H9 (cell line): ENCODE results near the gene CYSTM1. TPM values are rescaled to one million over a fixed set of nuclear protein-coding genes. Genes with fewer than 3 reads are reported as not detected.

Experiments
- DNase-seq: peaks from one replicate; pipeline ENCODE4 v3.0.0-alpha.2; 2017
- H2AFZ ChIP-seq: one replicate; pipeline ENCODE4 v1.6.1; 2013; ENCODE audit warnings: mild to moderate bottlenecking, low read length, control low read depth, moderate library complexity
- H2AK5ac ChIP-seq: 2 replicates; pipeline ENCODE4 v1.6.1; 2013; ENCODE audit warnings: low read length, control low read depth, mixed read lengths; ENCODE audit not compliant: insufficient read length
- H2BK120ac ChIP-seq: one replicate; pipeline ENCODE4 v1.6.1; 2013; ENCODE audit warnings: low read depth, mild to moderate bottlenecking, low read length, control low read depth, inconsistent platforms; ENCODE audit not compliant: poor library complexity, severe bottlenecking
- H2BK12ac ChIP-seq: 2 replicates; pipeline ENCODE4 v1.6.1; 2013; ENCODE audit warnings: low read length, control low read depth, mixed read lengths, low read depth; ENCODE audit not compliant: insufficient read length
- H2BK15ac ChIP-seq: 2 replicates; pipeline ENCODE4 v1.6.1; 2013; ENCODE audit warnings: low read depth, low read length, control low read depth
- H2BK20ac ChIP-seq: one replicate; pipeline ENCODE4 v1.6.1; 2013; ENCODE audit warnings: low read depth, mild to moderate bottlenecking, low read length, control low read depth, inconsistent platforms; ENCODE audit not compliant: poor library complexity, severe bottlenecking
- H2BK5ac ChIP-seq: 2 replicates; pipeline ENCODE4 v1.6.1; 2013; ENCODE audit warnings: low read length, control low read depth, mixed read lengths; ENCODE audit not compliant: insufficient read length
- H3K14ac ChIP-seq: 2 replicates; pipeline ENCODE4 v1.6.1; 2013; ENCODE audit warnings: low read length, control low read depth; ENCODE audit not compliant: insufficient read depth
- H3K18ac ChIP-seq: 2 replicates; pipeline ENCODE4 v1.6.1; 2013; ENCODE audit warnings: low read depth, mild to moderate bottlenecking, mixed read lengths, low read length, control low read depth; ENCODE audit not compliant: insufficient read length
- H3K23ac ChIP-seq: 2 replicates; pipeline ENCODE4 v1.6.1; 2013; ENCODE audit warnings: low read length, control low read depth, mixed read lengths, low read depth; ENCODE audit not compliant: insufficient read length
- H3K23me2 ChIP-seq: 2 replicates; pipeline ENCODE4 v1.6.1; 2013; ENCODE audit warnings: low read depth, mild to moderate bottlenecking, mixed read lengths, low read length, control low read depth; ENCODE audit not compliant: insufficient read length, poor library complexity, severe bottlenecking
- H3K27ac ChIP-seq: 2 replicates; pipeline ENCODE4 v1.5.1; 2013; ENCODE audit warnings: low read length, control low read depth, mixed read lengths, low read depth; ENCODE audit not compliant: insufficient read length
- H3K27me3 ChIP-seq: 2 replicates; pipeline ENCODE4 v1.6.1; 2013; ENCODE audit warnings: low read length, control low read depth, inconsistent platforms; ENCODE audit not compliant: insufficient read depth
- H3K4ac ChIP-seq: 2 replicates; pipeline ENCODE4 v1.6.1; 2013; ENCODE audit warnings: low read depth, mild to moderate bottlenecking, control low read depth, inconsistent platforms, low read length, moderate library complexity
- H3K4me1 ChIP-seq: 2 replicates; pipeline ENCODE4 v1.6.1; 2013; ENCODE audit warnings: low read length, control low read depth, inconsistent platforms; ENCODE audit not compliant: insufficient read depth
- H3K4me2 ChIP-seq: 2 replicates; pipeline ENCODE4 v1.6.1; 2013; ENCODE audit warnings: low read length, control low read depth, mixed read lengths; ENCODE audit not compliant: insufficient read length, insufficient read depth
- H3K56ac ChIP-seq: 2 replicates; pipeline ENCODE4 v1.6.1; 2013; ENCODE audit warnings: low read depth, mild to moderate bottlenecking, mixed read lengths, low read length, control low read depth; ENCODE audit not compliant: insufficient read length
- H3K79me1 ChIP-seq: 2 replicates; pipeline ENCODE4 v1.6.1; 2013; ENCODE audit warnings: low read depth, mild to moderate bottlenecking, moderate library complexity, low read length, control low read depth, inconsistent platforms; ENCODE audit not compliant: insufficient read depth, poor library complexity, severe bottlenecking
- H3K79me2 ChIP-seq: 2 replicates; pipeline ENCODE4 v1.6.1; 2013; ENCODE audit warnings: low read length, control low read depth, inconsistent platforms; ENCODE audit not compliant: insufficient read depth
- H3K9ac ChIP-seq: 2 replicates; pipeline ENCODE4 v1.6.1; 2013; ENCODE audit warnings: low read length, control low read depth, mixed read lengths; ENCODE audit not compliant: insufficient read length; ENCODE audit errors: extremely low read depth
- H3K9me3 ChIP-seq: one replicate; pipeline ENCODE4 v1.6.1; 2013; ENCODE audit warnings: low read depth, low read length, inconsistent platforms; ENCODE audit not compliant: control insufficient read depth
- H3T11ph ChIP-seq: one replicate; pipeline ENCODE4 v1.6.1; 2013; ENCODE audit warnings: mild to moderate bottlenecking, low read length, control low read depth, inconsistent platforms
- H4K20me1 ChIP-seq: one replicate; pipeline ENCODE4 v1.6.1; 2013; ENCODE audit not compliant: control insufficient read depth, insufficient read length, insufficient read depth
- H4K5ac ChIP-seq: 2 replicates; pipeline ENCODE4 v1.6.1; 2013; ENCODE audit warnings: low read depth, mild to moderate bottlenecking, mixed read lengths, low read length, control low read depth; ENCODE audit not compliant: insufficient read length
- H4K8ac ChIP-seq: replicated peaks from 2 replicates; pipeline ENCODE4 v1.6.1; 2013; ENCODE audit warnings: low read length, control low read depth, mixed read lengths, low read depth; ENCODE audit not compliant: insufficient read length
- H4K91ac ChIP-seq: 2 replicates; pipeline ENCODE4 v1.6.1; 2013; ENCODE audit warnings: low read depth, mild to moderate bottlenecking, moderate library complexity, mixed read lengths, low read length, control low read depth; ENCODE audit not compliant: insufficient read length
- H3K27ac Mint-ChIP-seq, 3 experiments: 2 replicates in 2 of 3; 3 replicates in 1 of 3; pipeline ENCODE4 v1.8.0; 2020 to 2021; ENCODE audit warnings: mixed read lengths in 3 of 3, mild to moderate bottlenecking in 1 of 3, moderate library complexity in 1 of 3
- H3K27me3 Mint-ChIP-seq: 2 replicates; pipeline ENCODE4 v1.8.0; 2021; ENCODE audit warnings: low read depth, mild to moderate bottlenecking, moderate library complexity, mixed read lengths
- H3K36me3 Mint-ChIP-seq, 3 experiments: 2 replicates in 2 of 3; 3 replicates in 1 of 3; pipeline ENCODE4 v1.8.0; 2020 to 2021; ENCODE audit warnings: low read depth in 3 of 3, mixed read lengths in 3 of 3; ENCODE audit not compliant: insufficient read depth in 1 of 3
- H3K4me1 Mint-ChIP-seq, 2 experiments: 2 replicates each; pipeline ENCODE4 v1.8.0; 2020; ENCODE audit warnings: mixed read lengths in 2 of 2
- H3K4me3 Mint-ChIP-seq, 2 experiments: 2 replicates in 1 of 2; 3 replicates in 1 of 2; pipeline ENCODE4 v1.8.0; 2020 to 2021; ENCODE audit warnings: mild to moderate bottlenecking in 2 of 2, mixed read lengths in 2 of 2, moderate library complexity in 1 of 2
- H3K9me3 Mint-ChIP-seq, 2 experiments: 2 replicates in 1 of 2; 3 replicates in 1 of 2; pipeline ENCODE4 v1.8.0; 2020; ENCODE audit warnings: mild to moderate bottlenecking in 2 of 2, mixed read lengths in 2 of 2, moderate library complexity in 1 of 2
- CTCF ChIP-seq: fragments of 200-600 bp; sonication (generic); conservative IDR thresholded peaks from 3 replicates; pipeline ENCODE4 v1.8.0; 2021; ENCODE audit warnings: antibody characterized with exemption, mild to moderate bottlenecking
- WGBS: extraction: QIAGEN DNeasy Blood & Tissue Kit; methylation state at CpG from one replicate; pipeline ENCODE4 v1.1.7; 2013; ENCODE audit warnings: missing lambda C conversion rate, low lambda C conversion rate, mixed read lengths; ENCODE audit not compliant: insufficient read length; ENCODE audit errors: extremely low coverage; 5-methylcytosine and 5-hydroxymethylcytosine counted together
- total RNA-seq: library from RNA; stranded (reverse); gene quantifications from 2 replicates; pipeline ENCODE4 v1.2.1, GENCODE V29; 2021

CYSTM1 gene
- total RNA-seq, 1 experiment from 2014 or later, result 20.6 TPM

GRCh38 chr5:140162781-140163180 lies 12.2 kb upstream of the CYSTM1 start:
- Histone ChIP-seq H4K91ac (no peak overlapping the region), H3K79me1 (no peaks in the 10 kb centered on the region), H2BK15ac (no peak overlapping the region), H3K4me2 (no peak overlapping the region), H3K9me3 (no peaks in the 10 kb centered on the region), H2BK12ac (no peak overlapping the region), H2AK5ac (no peak overlapping the region), H3K4me1 (no peaks in the 10 kb centered on the region), H3T11ph (no peak overlapping the region), H3K79me2 (no peaks in the 10 kb centered on the region), H2BK120ac (no peak overlapping the region), H3K23me2 (no peaks in the 10 kb centered on the region), H2BK5ac (no peak overlapping the region), H3K27ac (no peak overlapping the region), H3K14ac (no peak overlapping the region), H4K5ac (no peak overlapping the region), H3K56ac (no peak overlapping the region), H3K18ac (no peak overlapping the region), H3K27me3 (no peaks in the 10 kb centered on the region), H3K4ac (no peak overlapping the region), H4K20me1 (no peaks in the 10 kb centered on the region), H2AFZ (no peak overlapping the region), H2BK20ac (no peak overlapping the region), H3K9ac (no peak overlapping the region), H4K8ac (no peak overlapping the region), H3K23ac (no peak overlapping the region)
- Mint-ChIP-seq H3K9me3 (no peaks in the 10 kb centered on the region; a peak in 1 of 5 replicates), H3K4me3 (no peak overlapping the region), H3K27me3 (peaks cover 17% of the 10 kb centered on the region), H3K4me1 (0 out of 4 replicates have a peak, but pooled peaks cover 0 to 2% of the 10 kb centered on the region in 2 experiments), H3K27ac (no peak overlapping the region; a peak in 1 of 7 replicates), H3K36me3 (no peaks in the 10 kb centered on the region)
- TF ChIP-seq CTCF, result no peak
- no peak for DNase-seq
- WGBS, result no CpG with 5 or more reads among the region's 5 CpGs
